GM21515 (cell line): ENCODE measurements around the gene CACHD1.

ENCODE experiments used
- ATAC-seq: cut with Tn5 transposase; IDR thresholded peaks from one replicate; pipeline ENCODE4 v1.9.1; 2021; ENCODE audit not compliant: unreplicated experiment

The CACHD1 gene

GRCh38 chr1:64545118-64545843 lies 75.4 kb downstream of the CACHD1 start:
- no peak for ATAC-seq

- ATAC-seq = no peak
Measured at GRCh38 chr1:64546013-64546412, 76.1 kb downstream of the CACHD1 start.

- ATAC-seq = no peak
Measured at GRCh38 chr1:64549464-64550239, 79.7 kb downstream of the CACHD1 start.

- no peak for ATAC-seq
Measured at GRCh38 chr1:64550510-64550909, 80.6 kb downstream of the CACHD1 start.

GRCh38 chr1:64550946-64551605 lies 81.1 kb downstream of the CACHD1 start:
- no peak for ATAC-seq

GRCh38 chr1:64553285-64553684 lies 83.4 kb downstream of the CACHD1 start:
- ATAC-seq = no peak

GRCh38 chr1:64555947-64556346 lies 86.0 kb downstream of the CACHD1 start:
- no peak for ATAC-seq

GRCh38 chr1:64561993-64562392 lies 92.1 kb downstream of the CACHD1 start:
- ATAC-seq = no peak

GRCh38 chr1:64563958-64564565 lies 94.1 kb downstream of the CACHD1 start:
- ATAC-seq = no peak

- ATAC-seq = no peak
Measured at GRCh38 chr1:64564891-64565290, 95.0 kb downstream of the CACHD1 start.

- no peak for ATAC-seq
Measured at GRCh38 chr1:64567426-64568170, 97.7 kb downstream of the CACHD1 start.

GRCh38 chr1:64568171-64568450 lies 98.2 kb downstream of the CACHD1 start:
- ATAC-seq = no peak

GRCh38 chr1:64569411-64569810 lies 99.5 kb downstream of the CACHD1 start:
- ATAC-seq = no peak

- no peak for ATAC-seq
Measured at GRCh38 chr1:64570267-64570855, 100.4 kb downstream of the CACHD1 start.

GRCh38 chr1:64572222-64572900 lies 102.4 kb downstream of the CACHD1 start:
- no peak for ATAC-seq

GRCh38 chr1:64574301-64574700 lies 104.4 kb downstream of the CACHD1 start:
- ATAC-seq = no peak

GRCh38 chr1:64575881-64576676 lies 106.2 kb downstream of the CACHD1 start:
- ATAC-seq = no peak

- no peak for ATAC-seq
Measured at GRCh38 chr1:64578270-64578973, 108.5 kb downstream of the CACHD1 start.

GRCh38 chr1:64579767-64580166 lies 109.8 kb downstream of the CACHD1 start:
- no peak for ATAC-seq
